SH-SY5Y (cell line): Measurements from ENCODE around the gene RAMACL.

Source experiments
- GATA2 ChIP-seq: IDR thresholded peaks from 2 replicates; pipeline ENCODE4 v1.6.1; 2011; ENCODE audit warnings: mild to moderate bottlenecking, low read depth, low read length
- GATA3 ChIP-seq: IDR thresholded peaks from 2 replicates; pipeline ENCODE4 v1.6.1; 2011; ENCODE audit warnings: low read depth, mild to moderate bottlenecking, low read length, moderate library complexity

DNA sequence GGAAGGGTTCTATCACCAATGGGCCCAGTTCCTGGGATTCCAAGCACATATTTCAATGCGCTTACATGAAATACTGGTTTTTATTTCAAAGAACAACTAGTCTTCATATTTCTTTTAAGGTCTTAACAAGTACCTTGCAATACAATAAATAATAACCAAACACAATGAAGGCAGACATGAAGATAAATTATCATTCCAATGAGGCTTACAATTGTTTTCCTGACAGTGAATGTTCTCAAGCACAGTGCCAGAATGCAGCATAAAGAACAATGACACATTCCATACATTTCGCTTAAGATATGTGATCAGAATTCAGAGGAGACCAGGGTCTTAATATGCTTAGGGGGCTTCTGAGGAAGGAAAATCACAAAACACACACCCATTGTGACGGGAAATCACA is 26.3 kb downstream of the RAMACL start:
- no peak for TF ChIP-seq GATA3
- TF ChIP-seq GATA2, result no peak
